ENCODE measurements around the gene KPRP.

GRCh38 chr1:152745765-152746444, 11.9 kb upstream of the KPRP start:
- TF ChIP-seq CTCF (IDR thresholded peaks at IDR 0.05; ENCODE audit: insufficient read depth, low read depth, low read length) (no peak), EZH2 (IDR thresholded peaks at IDR 0.05; ENCODE audit: insufficient read depth, low read length) (no peak)

All from astrocyte (in vitro differentiated cells and primary cell).